ENCODE data around the gene PGP. TPM values are rescaled to one million over a fixed set of nuclear protein-coding genes. Genes with fewer than 3 reads are reported as not detected.

The PGP gene
- total and polyA plus RNA-seq, 4 donors = 3.4 to 9.9 (median 6.3) TPM

DNA sequence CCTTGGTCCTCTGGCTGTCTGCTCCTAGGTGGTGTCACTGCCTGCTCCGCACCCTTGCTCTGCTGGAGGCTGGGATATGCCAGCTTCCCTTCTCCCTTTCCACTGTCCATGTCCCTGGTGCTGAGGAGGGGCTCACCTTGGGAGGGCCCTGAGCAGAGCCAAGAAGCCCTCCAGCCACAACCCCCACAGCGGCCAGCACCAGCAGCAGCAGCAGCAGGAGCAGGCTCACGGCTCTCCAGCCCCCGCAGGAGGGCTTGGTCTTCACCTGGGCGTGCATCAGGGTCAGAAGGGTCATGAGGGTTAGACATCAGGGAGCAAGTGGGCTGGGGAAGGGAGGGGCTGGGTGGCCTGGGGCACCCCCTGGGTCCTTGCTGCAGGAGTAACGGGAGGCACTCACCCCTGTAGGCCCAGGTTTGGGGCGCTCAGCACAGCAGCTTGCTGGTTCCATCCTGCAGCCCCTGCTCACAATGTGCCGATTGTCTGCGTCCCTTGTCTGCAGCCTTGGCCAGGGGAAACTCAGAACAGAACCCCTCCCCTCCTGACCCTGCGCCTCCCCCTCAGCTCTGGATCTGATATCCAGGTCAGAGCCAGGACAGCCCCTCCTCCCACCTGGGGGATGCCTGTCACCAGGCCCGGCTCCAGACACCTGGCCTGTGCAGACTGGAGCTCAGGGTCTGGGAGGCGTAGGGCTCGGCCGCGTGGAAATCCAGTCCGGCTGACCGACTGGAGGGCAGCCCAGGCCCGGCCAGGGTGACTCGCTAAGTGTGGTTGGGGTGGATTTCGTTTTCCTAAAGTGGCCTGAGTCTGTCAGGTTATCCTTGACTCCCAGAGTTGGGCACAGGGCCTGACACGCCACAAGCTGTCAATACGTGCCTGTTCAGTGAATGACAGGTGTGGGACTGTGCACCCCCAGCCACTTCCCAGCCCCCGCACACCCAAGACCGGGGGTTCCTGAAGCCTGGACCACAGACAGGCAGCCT lies 4.0 kb downstream of the PGP start, which contains the start of gene BRICD5:
BRICD5 (minus strand) TSS at position 478 of the 980 bp plus-strand sequence; CDS start at position 448, 30 bp downstream.
- no peak for TF ChIP-seq RXRA (IDR thresholded peaks at IDR 0.05)
- TF ChIP-seq NR2F2 (IDR thresholded peaks at IDR 0.05) = no peak
- no peak for TF ChIP-seq EGR1 (IDR thresholded peaks at IDR 0.05; ENCODE audit: low read depth in 2 of 2)
- TF ChIP-seq HNF4A (conservative IDR thresholded peaks at IDR 0.05) = no peak
- TF ChIP-seq FOXA2 (IDR thresholded peaks at IDR 0.05) = no peak
- no peak for TF ChIP-seq TAF1 (conservative IDR thresholded peaks at IDR 0.05)
- TF ChIP-seq RAD21 (IDR thresholded peaks at IDR 0.05) = no peak
- no peak for TF ChIP-seq ATF3 (IDR thresholded peaks at IDR 0.05)
- no peak for TF ChIP-seq SP1 (IDR thresholded peaks at IDR 0.05)
- no peak for TF ChIP-seq YY1 (IDR thresholded peaks at IDR 0.05)
- TF ChIP-seq, protein P1, sequence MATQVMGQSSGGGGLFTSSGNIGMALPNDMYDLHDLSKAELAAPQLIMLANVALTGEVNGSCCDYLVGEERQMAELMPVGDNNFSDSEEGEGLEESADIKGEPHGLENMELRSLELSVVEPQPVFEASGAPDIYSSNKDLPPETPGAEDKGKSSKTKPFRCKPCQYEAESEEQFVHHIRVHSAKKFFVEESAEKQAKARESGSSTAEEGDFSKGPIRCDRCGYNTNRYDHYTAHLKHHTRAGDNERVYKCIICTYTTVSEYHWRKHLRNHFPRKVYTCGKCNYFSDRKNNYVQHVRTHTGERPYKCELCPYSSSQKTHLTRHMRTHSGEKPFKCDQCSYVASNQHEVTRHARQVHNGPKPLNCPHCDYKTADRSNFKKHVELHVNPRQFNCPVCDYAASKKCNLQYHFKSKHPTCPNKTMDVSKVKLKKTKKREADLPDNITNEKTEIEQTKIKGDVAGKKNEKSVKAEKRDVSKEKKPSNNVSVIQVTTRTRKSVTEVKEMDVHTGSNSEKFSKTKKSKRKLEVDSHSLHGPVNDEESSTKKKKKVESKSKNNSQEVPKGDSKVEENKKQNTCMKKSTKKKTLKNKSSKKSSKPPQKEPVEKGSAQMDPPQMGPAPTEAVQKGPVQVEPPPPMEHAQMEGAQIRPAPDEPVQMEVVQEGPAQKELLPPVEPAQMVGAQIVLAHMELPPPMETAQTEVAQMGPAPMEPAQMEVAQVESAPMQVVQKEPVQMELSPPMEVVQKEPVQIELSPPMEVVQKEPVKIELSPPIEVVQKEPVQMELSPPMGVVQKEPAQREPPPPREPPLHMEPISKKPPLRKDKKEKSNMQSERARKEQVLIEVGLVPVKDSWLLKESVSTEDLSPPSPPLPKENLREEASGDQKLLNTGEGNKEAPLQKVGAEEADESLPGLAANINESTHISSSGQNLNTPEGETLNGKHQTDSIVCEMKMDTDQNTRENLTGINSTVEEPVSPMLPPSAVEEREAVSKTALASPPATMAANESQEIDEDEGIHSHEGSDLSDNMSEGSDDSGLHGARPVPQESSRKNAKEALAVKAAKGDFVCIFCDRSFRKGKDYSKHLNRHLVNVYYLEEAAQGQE (IDR thresholded peaks at IDR 0.05) = no peak
- TF ChIP-seq, protein P2, sequence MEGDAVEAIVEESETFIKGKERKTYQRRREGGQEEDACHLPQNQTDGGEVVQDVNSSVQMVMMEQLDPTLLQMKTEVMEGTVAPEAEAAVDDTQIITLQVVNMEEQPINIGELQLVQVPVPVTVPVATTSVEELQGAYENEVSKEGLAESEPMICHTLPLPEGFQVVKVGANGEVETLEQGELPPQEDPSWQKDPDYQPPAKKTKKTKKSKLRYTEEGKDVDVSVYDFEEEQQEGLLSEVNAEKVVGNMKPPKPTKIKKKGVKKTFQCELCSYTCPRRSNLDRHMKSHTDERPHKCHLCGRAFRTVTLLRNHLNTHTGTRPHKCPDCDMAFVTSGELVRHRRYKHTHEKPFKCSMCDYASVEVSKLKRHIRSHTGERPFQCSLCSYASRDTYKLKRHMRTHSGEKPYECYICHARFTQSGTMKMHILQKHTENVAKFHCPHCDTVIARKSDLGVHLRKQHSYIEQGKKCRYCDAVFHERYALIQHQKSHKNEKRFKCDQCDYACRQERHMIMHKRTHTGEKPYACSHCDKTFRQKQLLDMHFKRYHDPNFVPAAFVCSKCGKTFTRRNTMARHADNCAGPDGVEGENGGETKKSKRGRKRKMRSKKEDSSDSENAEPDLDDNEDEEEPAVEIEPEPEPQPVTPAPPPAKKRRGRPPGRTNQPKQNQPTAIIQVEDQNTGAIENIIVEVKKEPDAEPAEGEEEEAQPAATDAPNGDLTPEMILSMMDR (IDR thresholded peaks at IDR 0.05; ENCODE audit: low read depth, low read length, missing input control) = no peak
- no peak for TF ChIP-seq GABPA (IDR thresholded peaks at IDR 0.05 in 1 of 2, conservative IDR thresholded peaks at IDR 0.05 in 1 of 2)
- no peak for TF ChIP-seq ZBTB33 (IDR thresholded peaks at IDR 0.05)
- TF ChIP-seq MAX (IDR thresholded peaks at IDR 0.05) = no peak
- no peak for TF ChIP-seq JUND (IDR thresholded peaks at IDR 0.05)
- Histone ChIP-seq H3K9ac (ENCODE audit: low read depth in 1 of 2, low read length in 2 of 2) (no peak within 1 kb of the TSS), H3K4me3 (ENCODE audit: low read depth in 1 of 3, low read length in 3 of 3) (no peak within 1 kb of the TSS), H3K36me3 (ENCODE audit: control insufficient read depth in 4 of 4, insufficient read depth in 3 of 4, low read depth in 1 of 4, low read length in 3 of 4) (peaks cover 0 to 24% (median 6%) of the 10 kb centered on the region in 4 donors), H3K9me3 (ENCODE audit: control insufficient read depth in 4 of 4, low read length in 3 of 4) (no peaks in the 10 kb centered on the region), H3K27ac (ENCODE audit: low read depth in 1 of 2, low read length in 2 of 2) (no peak within 1 kb of the TSS), H3K4me1 (ENCODE audit: control insufficient read depth in 4 of 4, insufficient read depth in 4 of 4, low read length in 3 of 4) (peaks cover 9 to 37% (median 26%) of the 10 kb centered on the region in 4 donors), H3K27me3 (ENCODE audit: control insufficient read depth in 4 of 4, insufficient read depth in 4 of 4, low read length in 3 of 4) (no peaks in the 10 kb centered on the region)
- 83% methylated on average over 24 of the region's 24 CpGs for WGBS
- no peak for DNase-seq (ENCODE audit: low spot score)
